ENCODE results near the gene CRHBP. TPM values are rescaled to one million over a fixed set of nuclear protein-coding genes. Genes with fewer than 3 reads are reported as not detected.
"Not testable (repeated sequence)": the region's sequence is repeated elsewhere in the genome, so short reads cannot be mapped to it uniquely, and the experiment has no call there.

CRHBP gene
- total and polyA plus RNA-seq, 2 donors from 2014 or later, result 8.6 to 67.7 TPM

GRCh38 chr5:76983468-76983867 lies 30.6 kb downstream of the CRHBP start:
- H3K4me1 ChIP-seq (ENCODE audit: control insufficient read depth in 2 of 3, insufficient read depth in 2 of 3, low read depth in 1 of 3, low read length in 3 of 3), result no peaks in the 10 kb centered on the region
- no peak for DNase-seq
- no peak overlapping the region for H3K9ac ChIP-seq (ENCODE audit: low read length in 3 of 3)
- intact Hi-C loops (cut with DNase I), result no loop called here
- no peaks in the 10 kb centered on the region for H3K9me3 ChIP-seq (ENCODE audit: control insufficient read depth in 2 of 3, insufficient read depth in 1 of 3, low read length in 3 of 3)
- no peak for FAIRE-seq
- no peaks in the 10 kb centered on the region for H3K36me3 ChIP-seq (ENCODE audit: control insufficient read depth in 2 of 3, insufficient read depth in 3 of 3, low read length in 3 of 3)
- no peak for TF ChIP-seq CTCF (IDR thresholded peaks at IDR 0.05; ENCODE audit: borderline replicate concordance, extremely low read depth, insufficient read depth)
- H3K27me3 ChIP-seq (ENCODE audit: control insufficient read depth, insufficient read depth, low read length), result no peaks in the 10 kb centered on the region
- H3K27ac ChIP-seq (ENCODE audit: low read depth in 2 of 2, low read length in 2 of 2), result no peak overlapping the region
- H3K4me3 ChIP-seq (ENCODE audit: low read length in 3 of 3), result no peak overlapping the region

GRCh38 chr5:76986825-76987526 lies 34.1 kb downstream of the CRHBP start:
- DNase-seq, result peak in 1 of 5 donors; percentile 12

GRCh38 chr5:76990899-76991459 lies 38.1 kb downstream of the CRHBP start:
- Histone ChIP-seq H3K4me1 (ENCODE audit: control insufficient read depth in 2 of 3, insufficient read depth in 2 of 3, low read depth in 1 of 3, low read length in 3 of 3) (no peaks in the 10 kb centered on the region), H3K27me3 (ENCODE audit: control insufficient read depth, insufficient read depth, low read length) (no peaks in the 10 kb centered on the region), H3K9me3 (ENCODE audit: control insufficient read depth in 2 of 3, insufficient read depth in 1 of 3, low read length in 3 of 3) (no peaks in the 10 kb centered on the region), H3K36me3 (ENCODE audit: control insufficient read depth in 2 of 3, insufficient read depth in 3 of 3, low read length in 3 of 3) (no peaks in the 10 kb centered on the region), H3K4me3 (ENCODE audit: low read length in 3 of 3) (no peak overlapping the region), H3K27ac (ENCODE audit: low read depth in 2 of 2, low read length in 2 of 2) (no peak overlapping the region), H3K9ac (ENCODE audit: low read length in 3 of 3) (no peak overlapping the region)
- intact Hi-C loops (cut with DNase I), result no loop called here
- DNase-seq, result no peak
- FAIRE-seq, result no peak
- TF ChIP-seq CTCF (IDR thresholded peaks at IDR 0.05; ENCODE audit: borderline replicate concordance, extremely low read depth, insufficient read depth), result no peak

More at GRCh38 chr5:76986825-76987526, 34.1 kb downstream of the CRHBP start:
- H3K4me1 ChIP-seq (ENCODE audit: control insufficient read depth in 2 of 3, insufficient read depth in 2 of 3, low read depth in 1 of 3, low read length in 3 of 3), result no peaks in the 10 kb centered on the region
- H3K27ac ChIP-seq (ENCODE audit: low read depth in 2 of 2, low read length in 2 of 2), result no peak overlapping the region
- no peaks in the 10 kb centered on the region for H3K36me3 ChIP-seq (ENCODE audit: control insufficient read depth in 2 of 3, insufficient read depth in 3 of 3, low read length in 3 of 3)
- H3K9ac ChIP-seq (ENCODE audit: low read length in 3 of 3), result no peak overlapping the region
- no peak for FAIRE-seq
- no peaks in the 10 kb centered on the region for H3K9me3 ChIP-seq (ENCODE audit: control insufficient read depth in 2 of 3, insufficient read depth in 1 of 3, low read length in 3 of 3)
- intact Hi-C loops (cut with DNase I), result no loop called here
- H3K4me3 ChIP-seq (ENCODE audit: low read length in 3 of 3), result no peak overlapping the region
- TF ChIP-seq CTCF (IDR thresholded peaks at IDR 0.05; ENCODE audit: borderline replicate concordance, extremely low read depth, insufficient read depth), result no peak
- no peaks in the 10 kb centered on the region for H3K27me3 ChIP-seq (ENCODE audit: control insufficient read depth, insufficient read depth, low read length)

GRCh38 chr5:76993436-76993835 lies 40.6 kb downstream of the CRHBP start:
- DNase-seq; H3K27ac ChIP-seq (ENCODE audit: low read depth in 2 of 2, low read length in 2 of 2); H3K9me3 ChIP-seq (ENCODE audit: control insufficient read depth in 2 of 3, insufficient read depth in 1 of 3, low read length in 3 of 3); H3K9ac ChIP-seq (ENCODE audit: low read length in 3 of 3); intact Hi-C loops (cut with DNase I); H3K4me3 ChIP-seq (ENCODE audit: low read length in 3 of 3); H3K4me1 ChIP-seq (ENCODE audit: control insufficient read depth in 2 of 3, insufficient read depth in 2 of 3, low read depth in 1 of 3, low read length in 3 of 3); FAIRE-seq; H3K36me3 ChIP-seq (ENCODE audit: control insufficient read depth in 2 of 3, insufficient read depth in 3 of 3, low read length in 3 of 3); H3K27me3 ChIP-seq (ENCODE audit: control insufficient read depth, insufficient read depth, low read length): not testable (repeated sequence)
